ENCODE measurements around the gene NEK9.

- no peak for TF ChIP-seq CTCF (IDR thresholded peaks at IDR 0.05)
- no peak for TF ChIP-seq EZH2 (IDR thresholded peaks at IDR 0.05)
Measured at GRCh38 chr14:75151851-75152250, 25.0 kb upstream of the NEK9 start.

Data from neural progenitor cell (in vitro differentiated cells).